ENCODE measurements around the gene RGS7.

The RGS7 gene

DNA sequence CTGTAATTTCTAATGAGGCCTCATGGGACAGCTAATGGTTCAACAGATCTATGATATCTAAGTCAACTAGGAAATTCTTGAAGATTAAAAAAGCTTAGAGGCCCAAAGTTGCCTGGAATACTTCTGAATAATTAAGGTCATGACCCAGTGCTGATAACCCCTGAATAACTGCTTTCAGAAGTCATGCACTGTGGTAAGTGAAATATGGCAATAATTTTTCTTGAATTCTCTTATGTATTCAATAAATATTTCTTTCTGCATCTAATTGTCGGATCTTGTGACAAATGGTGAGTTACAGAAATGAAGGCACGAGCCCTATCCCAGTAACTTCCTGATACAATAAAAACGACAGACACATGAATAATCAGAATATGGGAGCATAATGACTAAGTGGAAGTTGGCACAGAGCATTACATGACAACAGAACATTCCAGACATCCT lies 525.8 kb downstream of the RGS7 start:
- peak; percentile 29 for DNase-seq (ENCODE audit: low spot score)

DNA sequence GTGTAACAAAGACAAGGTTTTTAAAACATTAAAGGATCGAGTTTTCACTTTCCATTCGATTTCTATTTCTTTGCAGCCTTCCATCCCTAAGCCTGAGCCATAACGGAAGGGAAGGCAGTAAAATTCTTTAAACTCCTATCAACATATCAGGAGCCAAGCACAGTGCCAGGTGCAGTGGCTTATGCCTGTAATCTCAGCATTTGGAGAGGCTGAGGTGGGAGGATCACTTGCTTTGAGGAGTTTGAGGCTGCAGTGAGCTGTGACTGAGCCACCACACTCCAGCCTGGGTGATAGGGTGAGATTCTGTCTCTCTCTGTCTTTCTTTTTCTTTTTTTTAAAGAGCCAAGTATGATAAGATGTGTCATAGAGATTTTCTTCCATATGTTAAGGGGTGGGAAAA lies 527.5 kb downstream of the RGS7 start:
- DNase-seq (ENCODE audit: low spot score), result no peak

DNA sequence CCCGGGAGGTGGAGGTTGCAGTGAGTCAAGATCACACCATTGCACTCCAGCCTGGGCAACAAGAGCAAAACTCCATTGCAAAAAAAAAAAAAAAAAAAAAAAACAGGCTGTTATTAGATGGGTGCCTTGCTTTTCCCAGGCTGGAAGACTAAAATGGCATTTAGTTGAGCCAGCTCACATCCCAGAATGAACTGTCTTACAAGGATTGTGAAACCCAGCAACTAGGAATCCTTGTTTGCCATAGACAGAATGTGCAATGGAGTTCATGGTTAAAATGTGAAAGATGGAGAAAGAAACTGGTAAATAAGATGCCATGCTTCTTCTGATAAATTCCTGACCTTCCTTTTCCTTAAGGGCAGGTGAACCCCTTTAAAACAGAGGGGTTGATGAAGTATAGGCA lies 529.2 kb downstream of the RGS7 start:
- DNase-seq (ENCODE audit: low spot score), result no peak

DNA sequence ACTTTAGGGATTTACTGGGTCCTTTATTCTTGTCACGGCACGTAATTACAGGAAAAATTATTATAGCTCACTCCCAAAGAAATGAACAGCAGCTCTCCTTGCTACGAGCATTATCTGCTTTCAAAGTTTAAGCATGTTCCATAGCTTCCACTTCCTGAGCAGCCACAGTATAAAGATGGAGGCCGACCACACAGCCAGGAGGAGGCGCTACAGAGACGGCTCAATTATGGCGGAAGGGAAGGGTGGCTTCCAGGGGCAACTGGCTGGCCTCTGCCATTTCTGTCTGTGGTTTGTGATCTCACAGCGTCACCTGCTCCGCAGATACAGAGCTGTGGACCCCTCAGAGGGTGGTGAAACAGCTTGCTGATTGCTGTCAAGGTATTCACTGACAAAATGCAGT lies 532.8 kb downstream of the RGS7 start:
- DNase-seq (ENCODE audit: low spot score), result no peak

DNA sequence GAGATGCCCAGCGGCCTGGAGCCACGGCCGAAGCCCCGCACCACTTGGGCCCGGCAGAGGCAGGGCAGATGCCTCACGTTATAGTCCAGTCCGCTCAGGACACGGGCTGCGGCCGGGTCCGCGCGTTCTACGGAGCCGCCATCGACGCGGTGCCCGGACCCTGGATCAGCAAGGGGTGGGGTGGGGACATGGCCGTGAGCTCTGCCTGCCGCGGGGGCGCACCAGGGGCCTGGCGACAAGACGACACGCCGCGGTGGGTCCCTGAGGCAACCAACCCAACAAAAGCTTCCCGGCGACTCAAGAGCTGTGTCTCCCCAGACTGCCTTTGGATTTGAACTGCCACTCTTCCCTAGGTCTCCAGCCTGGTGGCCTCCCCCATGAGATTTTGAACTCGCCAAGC lies 533.6 kb downstream of the RGS7 start:
- DNase-seq (ENCODE audit: low spot score), result no peak

DNA sequence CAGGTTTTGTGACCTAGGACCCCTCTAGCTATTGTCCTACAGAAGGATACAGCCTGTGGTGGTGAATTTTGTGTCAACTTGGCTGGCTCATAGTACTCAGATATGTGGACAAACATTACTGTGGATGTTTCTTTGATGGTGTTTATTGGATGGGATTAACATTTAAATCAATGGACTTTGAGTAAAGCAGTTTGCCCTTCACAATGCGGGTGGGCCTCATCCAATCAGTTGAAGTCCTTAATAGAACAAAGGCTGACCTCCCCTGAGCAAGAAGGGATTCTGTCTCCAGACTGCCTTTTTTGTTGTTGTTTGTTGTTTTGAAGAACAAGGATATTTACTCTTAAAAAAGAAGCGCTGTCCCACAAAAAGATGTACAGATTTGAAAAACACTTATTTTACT lies 535.1 kb downstream of the RGS7 start:
- no peak for DNase-seq (ENCODE audit: low spot score)

DNA sequence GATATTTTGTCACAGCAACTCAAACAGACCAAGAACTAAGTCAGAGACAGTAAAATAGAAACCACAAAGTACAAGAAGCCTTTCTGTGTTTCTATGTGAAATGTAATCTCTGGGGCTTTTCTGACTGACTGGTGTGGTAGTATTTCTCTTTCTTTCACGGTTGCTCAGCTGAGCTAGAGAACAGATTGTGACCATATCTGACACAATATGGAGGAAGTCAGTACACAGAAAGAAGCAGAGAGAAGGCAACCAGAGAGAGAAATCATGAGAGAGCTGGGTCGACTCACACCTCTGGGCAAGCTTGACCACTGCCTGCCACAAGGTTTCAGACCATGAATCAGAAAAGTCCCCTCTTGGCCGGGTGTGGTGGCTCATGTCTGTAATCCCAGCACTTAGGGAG lies 536.2 kb downstream of the RGS7 start:
- DNase-seq (ENCODE audit: low spot score), result no peak

DNA sequence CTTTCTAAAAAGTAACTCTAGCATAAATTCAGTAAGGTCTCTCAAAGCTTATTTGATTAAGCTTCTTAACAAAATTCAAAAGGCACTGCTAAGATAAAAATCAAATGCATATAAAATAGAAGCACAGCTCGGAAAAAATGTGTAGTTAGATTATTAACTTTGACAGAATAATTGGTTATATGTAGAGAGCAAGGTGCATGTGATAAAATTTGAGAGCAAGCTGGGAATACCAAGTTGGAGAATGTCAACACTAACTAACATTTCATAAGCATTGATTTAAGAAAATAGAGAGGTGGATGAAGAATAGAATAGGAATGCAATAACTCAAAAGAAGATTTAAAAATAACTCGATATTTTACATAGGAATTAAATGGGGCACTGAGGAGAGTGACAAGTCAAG lies 540.5 kb downstream of the RGS7 start:
- no peak for DNase-seq (ENCODE audit: low spot score)

DNA sequence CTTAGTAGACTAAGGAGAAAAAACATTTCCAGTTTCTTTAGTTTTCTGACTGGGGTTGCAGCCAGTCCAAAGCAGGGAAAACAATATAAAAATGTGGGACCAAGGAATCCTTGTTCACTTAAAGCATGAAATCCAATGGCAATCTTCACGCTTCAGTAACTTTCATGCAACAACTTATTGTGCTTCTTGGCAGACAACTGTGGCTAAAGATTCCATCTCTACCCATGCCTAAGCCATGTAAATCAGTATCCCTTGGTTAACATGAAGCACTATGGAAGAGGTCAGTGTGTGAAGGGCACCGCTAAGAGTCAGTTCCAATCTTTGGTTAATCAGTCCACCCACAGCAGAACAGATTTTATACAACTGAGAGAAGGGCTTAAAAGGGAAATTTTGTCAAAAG lies 543.3 kb downstream of the RGS7 start:
- DNase-seq (ENCODE audit: low spot score), result no peak

DNA sequence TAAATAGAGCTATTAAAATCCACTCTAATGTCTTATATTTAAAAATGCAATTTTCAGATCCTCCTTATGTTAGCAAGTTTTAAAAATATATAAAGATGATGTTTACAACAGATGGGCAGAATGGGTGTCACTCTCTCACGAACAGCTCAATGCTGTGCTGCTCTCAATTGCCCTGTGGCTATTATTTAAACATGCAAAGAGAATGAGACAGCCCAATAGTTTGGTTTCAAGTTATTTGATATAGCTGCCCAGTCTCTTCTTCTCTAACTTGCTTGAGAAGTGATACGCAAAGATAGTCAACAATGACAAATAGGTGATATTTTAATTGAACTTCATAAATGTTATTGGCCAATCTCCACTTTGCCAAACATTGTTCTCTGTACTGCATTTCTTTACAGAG lies 545.7 kb downstream of the RGS7 start:
- no peak for DNase-seq (ENCODE audit: low spot score)

DNA sequence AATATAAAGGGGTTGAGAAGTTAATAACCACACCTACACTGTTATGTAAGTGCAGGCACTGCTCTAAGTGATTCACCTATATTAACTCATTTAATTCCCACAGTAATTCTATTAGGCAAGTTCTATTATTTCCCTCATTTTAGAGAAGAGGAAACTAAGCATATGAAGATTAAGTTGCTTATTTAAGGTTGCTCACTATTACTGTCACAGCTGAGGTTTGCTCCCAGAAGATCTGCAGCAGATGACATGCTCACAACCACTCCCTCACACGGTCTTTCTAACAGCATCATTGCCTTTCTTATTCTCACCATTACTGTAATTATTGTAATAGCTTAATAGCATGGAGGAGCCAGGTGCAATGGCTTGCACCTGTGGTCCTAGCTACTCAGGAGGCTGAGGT lies 548.6 kb downstream of the RGS7 start:
- no peak for DNase-seq (ENCODE audit: low spot score)

DNA sequence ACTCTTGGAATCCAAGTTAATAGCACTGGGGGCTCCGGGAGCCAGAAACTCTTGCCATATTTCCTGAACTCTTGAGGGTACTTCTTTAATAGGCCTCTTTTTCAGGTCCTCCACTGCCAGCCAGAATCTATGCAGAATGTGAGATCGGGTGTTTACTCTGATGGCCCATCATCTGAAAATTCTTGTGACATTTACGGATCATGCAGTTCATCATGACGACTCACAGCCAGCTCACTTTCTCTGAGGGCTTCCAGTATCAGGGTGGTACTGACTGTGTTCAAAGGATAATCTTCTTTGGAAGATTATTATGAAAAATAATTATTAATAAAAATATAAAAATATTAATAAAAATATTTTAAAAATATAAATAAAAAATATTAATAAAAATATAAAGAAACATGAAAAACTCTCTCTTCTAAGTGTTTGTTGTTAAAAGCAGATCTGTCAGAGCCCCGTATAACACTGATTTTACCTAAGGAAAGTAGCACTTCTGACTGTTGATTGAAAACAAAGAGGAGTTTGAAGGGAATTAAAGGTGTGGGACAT lies 550.7 kb downstream of the RGS7 start:
- DNase-seq (ENCODE audit: low spot score), result no peak

DNA sequence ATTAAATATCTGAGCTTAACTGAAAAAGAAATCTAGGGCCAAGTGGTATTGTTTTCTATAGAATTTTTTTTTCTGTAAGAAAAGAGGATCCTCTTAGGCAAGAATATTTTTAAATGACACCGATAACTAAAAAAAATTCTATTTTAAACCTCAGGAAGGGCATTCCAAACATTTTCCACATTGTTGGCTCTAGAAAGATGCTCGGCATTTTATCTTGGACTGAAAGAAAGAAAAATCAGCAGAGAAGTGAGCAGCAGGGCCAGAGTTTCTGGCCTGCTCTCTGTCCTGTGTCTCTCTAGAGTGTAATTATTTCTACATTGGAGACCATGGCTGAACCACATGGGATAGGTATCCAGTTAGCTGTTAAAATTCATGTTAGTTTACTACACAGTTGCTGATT lies 552.5 kb downstream of the RGS7 start:
- DNase-seq (ENCODE audit: low spot score), result no peak

DNA sequence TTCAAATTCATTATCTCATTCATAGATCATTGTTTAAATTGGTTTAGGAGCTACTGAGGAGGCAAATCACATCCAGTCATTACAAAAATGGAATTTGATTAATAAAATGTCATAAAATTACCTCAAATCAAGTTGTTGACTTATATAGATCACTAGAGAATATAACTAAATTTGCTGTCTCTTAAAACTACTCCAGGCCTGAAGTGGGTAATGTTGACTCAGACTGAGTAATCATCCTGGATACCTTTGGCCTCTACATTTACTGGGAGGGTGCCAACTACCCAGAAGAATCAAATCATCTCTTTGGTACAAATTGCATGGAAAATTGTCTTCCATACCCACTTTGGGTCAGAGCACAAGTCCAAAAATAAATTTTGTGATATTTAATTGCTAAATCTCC lies 553.9 kb downstream of the RGS7 start:
- peak; percentile 61 for DNase-seq (ENCODE audit: low spot score)

DNA sequence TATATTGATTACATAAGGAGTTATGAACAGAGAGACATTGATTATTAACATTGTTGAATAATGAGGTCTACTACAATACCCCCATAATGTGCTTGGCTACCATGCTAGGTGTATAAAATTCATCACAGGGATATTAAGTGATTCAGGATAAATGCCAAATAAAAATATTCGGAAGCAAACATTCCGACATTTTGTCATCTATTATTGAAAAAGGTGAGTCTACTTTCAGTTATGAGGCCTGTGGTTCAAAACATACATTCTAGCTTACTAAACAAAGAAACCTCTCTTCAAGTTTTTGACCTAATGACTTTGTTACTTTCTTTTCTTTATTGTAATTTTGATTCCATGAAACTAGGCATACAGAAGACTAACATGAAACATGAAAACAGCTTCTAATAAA lies 554.7 kb downstream of the RGS7 start:
- no peak for DNase-seq (ENCODE audit: low spot score)

DNA sequence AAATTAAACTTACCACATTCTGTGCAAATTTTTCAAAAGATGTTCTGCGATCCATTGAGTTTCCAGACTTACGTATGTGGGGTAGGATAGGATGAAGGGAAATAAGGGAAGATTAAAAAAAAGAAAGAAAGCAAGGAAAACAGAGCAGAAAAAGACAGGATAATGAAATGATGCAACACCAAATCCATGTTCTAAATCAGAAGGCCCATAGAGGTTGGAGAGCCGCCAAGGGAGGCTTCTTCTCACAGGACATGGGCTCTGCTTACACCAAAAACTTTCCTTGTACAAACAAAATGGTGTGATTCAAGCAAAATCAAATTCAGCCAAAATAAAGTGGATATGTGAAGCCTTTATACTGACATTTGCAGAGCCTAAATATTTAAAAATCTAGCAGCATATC lies 555.6 kb downstream of the RGS7 start:
- no peak for DNase-seq (ENCODE audit: low spot score)

DNA sequence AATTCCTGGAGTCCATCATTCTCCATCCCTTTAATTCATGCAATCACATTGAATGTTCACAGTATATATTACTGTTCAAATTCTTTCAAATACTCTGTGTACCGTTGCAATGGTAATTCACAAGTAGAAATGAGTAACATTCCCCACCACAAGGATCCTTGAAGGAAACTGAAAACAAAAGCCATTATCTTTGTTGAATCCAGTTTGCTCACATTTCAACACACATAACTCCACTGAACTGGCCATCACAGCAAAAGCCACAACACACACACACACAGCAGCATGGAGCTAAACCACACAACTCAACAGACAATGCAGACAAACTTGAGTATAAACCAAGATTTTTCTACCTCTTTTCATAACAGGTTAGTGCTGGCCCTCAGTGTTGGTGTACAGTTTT lies 556.7 kb downstream of the RGS7 start:
- no peak for DNase-seq (ENCODE audit: low spot score)

DNA sequence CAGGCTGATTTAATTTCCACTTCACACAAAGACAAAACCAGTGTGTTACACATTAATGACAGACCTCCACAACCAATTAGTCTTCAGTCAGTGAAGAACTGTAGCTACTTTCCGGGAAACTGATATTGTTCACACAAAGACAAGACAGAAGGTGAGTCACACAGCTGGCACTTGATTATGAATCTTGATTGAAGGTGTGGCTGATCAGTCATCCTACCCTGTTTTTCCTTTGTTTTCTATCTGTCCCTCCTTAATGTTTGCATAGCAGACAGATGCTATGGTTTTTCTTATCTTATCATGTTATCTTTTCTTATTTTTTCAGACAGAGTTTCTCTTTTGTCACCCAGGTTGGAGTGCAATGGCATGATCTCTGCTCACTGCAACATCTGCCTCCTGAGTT lies 560.0 kb downstream of the RGS7 start:
- peak; percentile 73 for DNase-seq (ENCODE audit: low spot score)

DNA sequence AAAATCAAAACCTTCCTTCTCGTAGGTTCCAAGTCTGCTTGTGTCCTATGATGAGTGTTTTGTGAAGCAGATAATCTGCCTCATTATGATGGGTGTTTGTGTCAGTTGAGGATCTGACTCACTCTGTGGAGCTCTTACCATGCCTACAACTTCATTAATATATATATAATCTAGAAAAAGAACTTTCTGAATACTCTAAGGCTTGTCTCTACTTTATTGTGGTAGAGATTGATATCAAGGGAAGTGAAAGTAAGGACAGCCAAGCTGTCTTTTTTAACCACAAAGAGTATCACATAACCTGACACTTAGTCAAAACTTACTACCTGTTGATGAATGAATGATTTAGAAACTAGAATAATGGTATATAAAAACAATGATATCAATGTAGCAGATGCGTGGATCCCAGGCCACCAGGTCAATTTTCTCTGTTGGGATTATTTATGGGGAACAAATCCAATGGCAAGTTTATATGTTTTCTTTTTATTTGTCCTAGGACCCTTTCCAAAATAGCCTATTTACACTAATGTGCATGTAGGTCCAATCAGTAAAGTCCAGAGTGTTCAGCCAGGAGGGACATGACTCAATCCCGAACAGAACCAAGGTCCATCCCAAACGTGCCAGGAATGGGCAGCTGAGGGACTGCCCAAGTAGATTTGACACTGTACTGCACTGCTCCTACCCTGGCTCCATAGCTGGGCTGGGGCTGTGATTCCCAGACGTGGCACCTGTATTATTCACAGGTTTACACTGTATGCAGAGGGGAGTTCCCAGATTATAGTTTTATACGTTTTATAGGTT lies 562.8 kb downstream of the RGS7 start:
- no peak for DNase-seq (ENCODE audit: low spot score)

DNA sequence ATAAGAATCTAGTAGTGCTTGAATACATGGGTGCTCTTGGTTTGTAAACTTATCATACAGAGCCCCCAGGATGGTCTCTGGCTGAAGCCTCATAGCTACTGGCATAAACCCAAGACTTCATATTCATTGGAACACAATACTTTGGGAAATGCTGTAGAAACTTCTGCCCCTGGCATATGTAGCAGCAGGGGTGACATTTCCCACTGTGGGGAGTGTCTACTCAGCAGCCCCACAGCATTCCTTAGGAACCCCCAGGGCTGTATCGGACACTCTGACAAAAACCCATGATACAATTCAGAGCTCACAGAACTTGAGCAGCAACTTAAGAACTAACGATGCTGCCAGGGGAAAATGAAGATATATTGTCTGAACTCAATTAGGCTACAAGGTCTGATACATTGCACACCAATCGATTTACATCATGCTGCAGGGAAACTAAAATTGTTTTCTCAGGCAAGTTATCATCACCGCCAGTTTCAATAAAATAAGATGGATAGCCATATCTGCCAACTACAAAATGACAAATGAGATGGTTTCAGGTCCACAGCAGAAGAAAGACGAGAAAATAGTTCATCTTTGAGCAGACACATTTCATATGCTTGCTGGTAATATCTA lies 564.0 kb downstream of the RGS7 start:
- DNase-seq (ENCODE audit: low spot score), result no peak

DNA sequence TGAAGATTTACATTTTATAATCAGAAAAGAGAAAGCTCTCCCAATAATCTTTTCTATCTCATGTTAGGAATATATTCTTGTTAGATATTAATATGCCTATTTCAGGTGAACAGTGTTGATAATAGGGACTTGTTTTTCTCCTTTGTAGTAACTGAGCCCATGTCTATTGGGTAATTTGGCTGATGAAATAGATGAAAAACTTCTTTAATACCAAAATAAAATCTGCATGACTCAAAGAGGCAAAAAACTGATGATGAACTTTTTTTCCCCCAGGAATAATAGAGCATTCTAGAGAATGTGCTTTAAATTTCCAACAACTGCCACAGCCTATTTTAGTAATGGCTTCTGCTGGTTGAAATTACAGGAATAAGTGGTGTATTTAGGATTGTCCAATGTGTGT lies 566.1 kb downstream of the RGS7 start:
- DNase-seq (ENCODE audit: low spot score), result no peak

DNA sequence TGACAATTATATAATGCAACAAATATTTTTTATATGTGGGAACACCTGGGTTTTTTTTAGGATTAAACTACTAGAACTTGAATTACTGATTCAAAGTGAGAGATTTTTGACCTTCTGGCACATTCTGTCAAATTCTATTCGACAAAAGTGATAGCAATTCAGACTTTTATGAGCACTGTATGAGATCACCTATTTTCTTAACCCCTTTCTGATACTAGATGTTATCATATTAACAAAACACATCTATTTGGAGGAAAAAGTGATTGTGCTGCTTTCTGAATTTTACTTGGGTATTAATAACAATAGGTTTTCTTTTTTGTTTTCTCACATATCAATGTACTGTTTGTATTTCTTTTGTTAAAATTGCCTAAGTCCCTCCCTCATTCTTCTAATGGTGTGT lies 570.1 kb downstream of the RGS7 start:
- no peak for DNase-seq (ENCODE audit: low spot score)

DNA sequence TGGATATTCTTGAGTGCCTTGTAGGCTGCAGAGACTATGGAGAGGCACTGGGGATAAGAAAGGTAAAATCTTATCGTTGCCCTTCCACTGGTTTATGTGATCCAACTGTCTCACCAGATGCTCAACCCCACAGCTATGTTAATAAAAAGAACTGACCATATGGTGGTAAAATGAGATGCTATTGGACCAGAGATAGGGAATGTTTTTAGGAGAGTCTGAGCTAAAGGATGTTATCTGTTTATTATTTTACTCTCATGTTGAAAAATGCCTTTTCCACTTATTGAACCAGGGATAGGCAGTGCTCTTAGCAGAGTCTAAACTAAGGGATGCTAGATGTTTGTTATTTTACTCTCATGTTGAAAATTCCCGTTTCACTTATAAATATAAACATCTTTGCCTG lies 572.2 kb downstream of the RGS7 start:
- no peak for DNase-seq (ENCODE audit: low spot score)

DNA sequence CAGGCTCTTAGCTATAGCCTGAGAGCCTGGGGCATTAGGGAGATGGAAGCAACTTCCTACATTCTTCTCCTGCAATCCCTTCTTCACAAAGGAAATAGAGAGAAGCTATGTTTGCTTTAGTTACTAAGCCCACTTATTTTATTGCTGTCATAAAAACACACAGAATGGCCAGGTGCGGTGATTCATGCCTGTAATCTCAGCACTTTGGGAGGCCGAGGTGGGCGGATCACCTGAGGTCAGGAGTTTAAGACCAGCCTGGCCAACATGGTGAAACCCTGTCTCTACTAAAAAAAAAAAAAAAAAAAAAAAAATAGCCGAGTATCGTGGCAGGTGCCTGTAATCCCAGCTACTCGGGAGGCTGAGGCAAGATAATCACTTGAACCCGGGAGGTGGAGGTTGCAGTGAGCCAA lies 573.3 kb downstream of the RGS7 start:
- peak; percentile 87 for DNase-seq (ENCODE audit: low spot score)
